Stimulated activated CD4-positive, alpha-beta T cell treated with anti-CD3 and anti-CD28 coated beads, Interleukin-4, amount 100 ng/mL, for 24 hours (primary cell): Measurements from ENCODE around the gene OR2T1.
"Not testable (repeated sequence)": the region's sequence is repeated elsewhere in the genome, so short reads cannot be mapped to it uniquely, and the experiment has no call there.

Source experiments
- DNase-seq: peaks from one replicate; pipeline ENCODE4 v3.0.0-alpha.2; 2020

Gene OR2T1

GRCh38 chr1:248402748-248403147 is at the start of gene OR2T1:
Gene OR2T1, plus strand, starts transcription at chr1:248403048. Its CDS starts 3,100 bp downstream, at chr1:248406148.
- no peak for DNase-seq

- DNase-seq = no peak
Measured at GRCh38 chr1:248359415-248359814, 43.4 kb upstream of the OR2T1 start.

GRCh38 chr1:248361121-248361715 is 41.6 kb upstream of the OR2T1 start, which contains the start of gene OR2T4:
Gene OR2T4, plus strand, starts transcription at chr1:248361665. Its CDS starts 0 bp downstream, at chr1:248361665.
- DNase-seq = no peak

GRCh38 chr1:248366609-248367008 is 36.2 kb upstream of the OR2T1 start:
- DNase-seq = no peak

GRCh38 chr1:248372394-248372793 is 30.5 kb upstream of the OR2T1 start:
- no peak for DNase-seq

GRCh38 chr1:248373761-248374160 is 29.1 kb upstream of the OR2T1 start:
- no peak for DNase-seq

GRCh38 chr1:248375446-248375845 is 27.4 kb upstream of the OR2T1 start, which contains the start of gene OR2T6:
Gene OR2T6, plus strand, starts transcription at chr1:248375746. Its CDS starts 11,863 bp downstream, at chr1:248387609.
- no peak for DNase-seq

- no peak for DNase-seq
Measured at GRCh38 chr1:248376916-248377315, 25.9 kb upstream of the OR2T1 start.

GRCh38 chr1:248380854-248381253 is 22.0 kb upstream of the OR2T1 start:
- no peak for DNase-seq

- no peak for DNase-seq
Measured at GRCh38 chr1:248388426-248388825, 14.4 kb upstream of the OR2T1 start.

- no peak for DNase-seq
Measured at GRCh38 chr1:248393050-248393449, 9.8 kb upstream of the OR2T1 start.

- no peak for DNase-seq
Measured at GRCh38 chr1:248404024-248404423, 1.2 kb downstream of the OR2T1 start.

GRCh38 chr1:248406721-248407692 is 4.2 kb downstream of the OR2T1 start:
- no peak for DNase-seq

GRCh38 chr1:248416226-248416625 is 13.4 kb downstream of the OR2T1 start:
- DNase-seq = no peak

- no peak for DNase-seq
Measured at GRCh38 chr1:248417854-248418253, 15.0 kb downstream of the OR2T1 start.

GRCh38 chr1:248421384-248421783 is 18.5 kb downstream of the OR2T1 start:
- DNase-seq = no peak

- not testable (repeated sequence) for DNase-seq
Measured at GRCh38 chr1:248427526-248428191, 24.8 kb downstream of the OR2T1 start.

GRCh38 chr1:248428192-248428533 is 25.3 kb downstream of the OR2T1 start:
- DNase-seq = not testable (repeated sequence)

- not testable (repeated sequence) for DNase-seq
Measured at GRCh38 chr1:248431683-248432082, 28.8 kb downstream of the OR2T1 start.

GRCh38 chr1:248432201-248432600 is 29.4 kb downstream of the OR2T1 start:
- not testable (repeated sequence) for DNase-seq

- not testable (repeated sequence) for DNase-seq
Measured at GRCh38 chr1:248433811-248434415, 31.1 kb downstream of the OR2T1 start.

- DNase-seq = not testable (repeated sequence)
Measured at GRCh38 chr1:248434913-248435312, 32.1 kb downstream of the OR2T1 start.

GRCh38 chr1:248436303-248436702 is 33.5 kb downstream of the OR2T1 start:
- not testable (repeated sequence) for DNase-seq
